Parathyroid adenoma (tissue), 2 donors: Measurements from ENCODE around the gene ANXA8L1.
"Not testable (repeated sequence)": the region's sequence is repeated elsewhere in the genome, so short reads cannot be mapped to it uniquely, and the experiment has no call there.

Source experiments
- H2AFZ ChIP-seq: fragments of 300-600 bp; sonication (generic); one replicate; pipeline ENCODE4 v1.7.0; 2017; ENCODE audit warnings: antibody characterized with exemption, mild to moderate bottlenecking
- H3K27ac ChIP-seq: fragments of 300-600 bp; sonication (generic); one replicate; pipeline ENCODE4 v1.7.0; 2017
- H3K27me3 ChIP-seq: fragments of 300-600 bp; sonication (generic); one replicate; pipeline ENCODE4 v1.7.0; 2017; ENCODE audit warnings: low read length; ENCODE audit not compliant: control insufficient read depth, insufficient read depth
- H3K36me3 ChIP-seq: fragments of 300-600 bp; sonication (generic); one replicate; pipeline ENCODE4 v1.7.0; 2017; ENCODE audit warnings: low read length; ENCODE audit not compliant: control insufficient read depth, insufficient read depth
- H3K4me1 ChIP-seq: fragments of 300-600 bp; sonication (generic); one replicate; pipeline ENCODE4 v1.7.0; 2017; ENCODE audit warnings: control low read depth
- H3K4me2 ChIP-seq: fragments of 300-600 bp; sonication (generic); one replicate; pipeline ENCODE4 v1.7.0; 2017; ENCODE audit warnings: low read length
- H3K4me3 ChIP-seq: fragments of 300-600 bp; sonication (generic); one replicate; pipeline ENCODE4 v1.7.0; 2017; ENCODE audit warnings: low read depth, low read length
- H3K79me2 ChIP-seq: fragments of 300-600 bp; sonication (generic); one replicate; pipeline ENCODE4 v1.7.0; 2017; ENCODE audit warnings: control low read depth
- H3K9ac ChIP-seq: fragments of 300-600 bp; sonication (generic); one replicate; pipeline ENCODE4 v1.7.0; 2017; ENCODE audit warnings: mild to moderate bottlenecking
- H3K9me3 ChIP-seq: fragments of 300-600 bp; sonication (generic); one replicate; pipeline ENCODE4 v1.7.0; 2017; ENCODE audit warnings: low read length; ENCODE audit not compliant: control insufficient read depth
- TF ChIP-seq, protein P1 (sequence below): fragments of 300-600 bp; sonication (generic); IDR thresholded peaks from one replicate; pipeline ENCODE4 v1.7.0; 2017; ENCODE audit warnings: antibody characterized with exemption, mild to moderate bottlenecking
- donor health status: primary hyperparathyroidism.

Gene ANXA8L1

GRCh38 chr10:46375406-46375805 lies at the start of gene ANXA8L1:
Gene ANXA8L1, plus strand, starts transcription at chr10:46375776. Its CDS starts 76 bp downstream, at chr10:46375852.
- H3K4me3 ChIP-seq, H3K27me3 ChIP-seq, H3K9ac ChIP-seq, H3K36me3 ChIP-seq, H3K27ac ChIP-seq, H3K79me2 ChIP-seq, H3K4me1 ChIP-seq, H2AFZ ChIP-seq, H3K9me3 ChIP-seq, H3K4me2 ChIP-seq: not testable (repeated sequence)

GRCh38 chr10:46326066-46326465 lies 49.5 kb upstream of the ANXA8L1 start:
- Histone ChIP-seq H3K4me2 (no peak overlapping the region), H3K27me3 (no peaks in the 10 kb centered on the region), H3K9me3 (no peaks in the 10 kb centered on the region), H3K4me1 (peaks cover 9% of the 10 kb centered on the region), H3K4me3 (no peak overlapping the region), H3K9ac (no peak overlapping the region), H2AFZ (no peak overlapping the region), H3K27ac (no peak overlapping the region), H3K36me3 (no peaks in the 10 kb centered on the region), H3K79me2 (no peaks in the 10 kb centered on the region)
- TF ChIP-seq, protein P1, sequence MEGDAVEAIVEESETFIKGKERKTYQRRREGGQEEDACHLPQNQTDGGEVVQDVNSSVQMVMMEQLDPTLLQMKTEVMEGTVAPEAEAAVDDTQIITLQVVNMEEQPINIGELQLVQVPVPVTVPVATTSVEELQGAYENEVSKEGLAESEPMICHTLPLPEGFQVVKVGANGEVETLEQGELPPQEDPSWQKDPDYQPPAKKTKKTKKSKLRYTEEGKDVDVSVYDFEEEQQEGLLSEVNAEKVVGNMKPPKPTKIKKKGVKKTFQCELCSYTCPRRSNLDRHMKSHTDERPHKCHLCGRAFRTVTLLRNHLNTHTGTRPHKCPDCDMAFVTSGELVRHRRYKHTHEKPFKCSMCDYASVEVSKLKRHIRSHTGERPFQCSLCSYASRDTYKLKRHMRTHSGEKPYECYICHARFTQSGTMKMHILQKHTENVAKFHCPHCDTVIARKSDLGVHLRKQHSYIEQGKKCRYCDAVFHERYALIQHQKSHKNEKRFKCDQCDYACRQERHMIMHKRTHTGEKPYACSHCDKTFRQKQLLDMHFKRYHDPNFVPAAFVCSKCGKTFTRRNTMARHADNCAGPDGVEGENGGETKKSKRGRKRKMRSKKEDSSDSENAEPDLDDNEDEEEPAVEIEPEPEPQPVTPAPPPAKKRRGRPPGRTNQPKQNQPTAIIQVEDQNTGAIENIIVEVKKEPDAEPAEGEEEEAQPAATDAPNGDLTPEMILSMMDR = no peak

GRCh38 chr10:46326971-46327370 lies 48.6 kb upstream of the ANXA8L1 start:
- TF ChIP-seq, protein P1 = no peak
- H3K4me1 ChIP-seq = peaks cover 9% of the 10 kb centered on the region
- H2AFZ ChIP-seq = no peak overlapping the region
- no peaks in the 10 kb centered on the region for H3K79me2 ChIP-seq
- no peak overlapping the region for H3K4me2 ChIP-seq
- H3K9me3 ChIP-seq = no peaks in the 10 kb centered on the region
- H3K27ac ChIP-seq = no peak overlapping the region
- no peak overlapping the region for H3K9ac ChIP-seq
- no peaks in the 10 kb centered on the region for H3K27me3 ChIP-seq
- H3K36me3 ChIP-seq = no peaks in the 10 kb centered on the region
- no peak overlapping the region for H3K4me3 ChIP-seq

- Histone ChIP-seq H3K27ac (no peak overlapping the region), H3K4me3 (no peak overlapping the region), H3K9ac (no peak overlapping the region), H3K36me3 (no peaks in the 10 kb centered on the region), H3K4me2 (no peak overlapping the region), H3K4me1 (peaks cover 9% of the 10 kb centered on the region), H3K9me3 (no peaks in the 10 kb centered on the region), H3K27me3 (no peaks in the 10 kb centered on the region), H2AFZ (no peak overlapping the region), H3K79me2 (no peaks in the 10 kb centered on the region)
- TF ChIP-seq, protein P1 = no peak
These were observed 47.9 kb upstream of the ANXA8L1 start for GRCh38 chr10:46327685-46328084.

DNA sequence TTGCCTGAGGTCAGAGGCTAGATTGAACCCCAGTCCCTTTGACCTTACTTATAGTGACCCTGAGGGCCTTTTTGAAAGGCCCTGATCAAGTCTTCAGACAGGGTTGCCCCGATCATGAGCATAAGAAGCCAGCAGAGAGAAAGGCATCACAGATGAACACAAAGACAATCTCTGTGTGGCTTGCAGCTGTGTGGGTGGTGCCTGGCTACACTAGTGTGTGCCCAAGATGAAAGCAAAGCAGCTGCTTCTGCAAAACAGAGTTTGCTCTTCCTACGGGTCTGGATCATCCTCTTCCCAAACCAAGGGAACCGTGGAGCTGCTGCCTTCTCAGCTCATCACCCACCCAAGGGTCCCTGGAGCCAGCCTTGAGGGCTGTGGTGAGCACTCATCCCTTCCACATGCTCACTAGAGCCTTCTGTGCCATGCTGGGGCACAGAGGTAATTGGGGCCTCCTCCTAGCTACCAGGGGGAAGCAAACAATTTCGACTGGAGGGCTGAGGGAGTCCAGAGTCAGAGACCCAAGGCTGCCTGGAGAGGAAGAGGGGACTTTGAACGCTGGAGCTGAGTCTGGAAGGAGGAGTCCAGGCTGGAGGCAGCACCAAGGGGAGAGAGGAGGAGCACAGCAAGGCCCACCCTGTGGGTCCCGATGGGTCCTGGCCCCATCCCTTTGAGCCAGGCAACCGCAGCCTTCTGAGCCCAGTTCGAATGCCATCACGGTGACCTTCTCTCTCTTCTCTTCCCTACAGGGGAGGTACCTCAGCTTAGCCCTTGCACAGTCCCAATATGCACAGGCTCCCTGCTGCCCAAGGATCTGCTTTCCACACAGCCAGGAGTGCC lies 46.5 kb upstream of the ANXA8L1 start:
- Histone ChIP-seq H3K9me3 (no peaks in the 10 kb centered on the region), H3K9ac (no peak overlapping the region), H3K4me1 (peaks cover 9% of the 10 kb centered on the region), H3K4me3 (no peak overlapping the region), H3K79me2 (no peaks in the 10 kb centered on the region), H3K36me3 (no peaks in the 10 kb centered on the region), H3K27ac (no peak overlapping the region), H3K4me2 (no peak overlapping the region), H3K27me3 (no peaks in the 10 kb centered on the region), H2AFZ (no peak overlapping the region)
- TF ChIP-seq, protein P1 = no peak
